ENCODE results near the gene HYOU1. TPM values are rescaled to one million over a fixed set of nuclear protein-coding genes. Genes with fewer than 3 reads are reported as not detected.
A peak's percentile ranks its signal among the peaks of the same experiment; 100 is the strongest.
"Not testable (repeated sequence)": the region's sequence is repeated elsewhere in the genome, so short reads cannot be mapped to it uniquely, and the experiment has no call there.

The HYOU1 gene, protein sequence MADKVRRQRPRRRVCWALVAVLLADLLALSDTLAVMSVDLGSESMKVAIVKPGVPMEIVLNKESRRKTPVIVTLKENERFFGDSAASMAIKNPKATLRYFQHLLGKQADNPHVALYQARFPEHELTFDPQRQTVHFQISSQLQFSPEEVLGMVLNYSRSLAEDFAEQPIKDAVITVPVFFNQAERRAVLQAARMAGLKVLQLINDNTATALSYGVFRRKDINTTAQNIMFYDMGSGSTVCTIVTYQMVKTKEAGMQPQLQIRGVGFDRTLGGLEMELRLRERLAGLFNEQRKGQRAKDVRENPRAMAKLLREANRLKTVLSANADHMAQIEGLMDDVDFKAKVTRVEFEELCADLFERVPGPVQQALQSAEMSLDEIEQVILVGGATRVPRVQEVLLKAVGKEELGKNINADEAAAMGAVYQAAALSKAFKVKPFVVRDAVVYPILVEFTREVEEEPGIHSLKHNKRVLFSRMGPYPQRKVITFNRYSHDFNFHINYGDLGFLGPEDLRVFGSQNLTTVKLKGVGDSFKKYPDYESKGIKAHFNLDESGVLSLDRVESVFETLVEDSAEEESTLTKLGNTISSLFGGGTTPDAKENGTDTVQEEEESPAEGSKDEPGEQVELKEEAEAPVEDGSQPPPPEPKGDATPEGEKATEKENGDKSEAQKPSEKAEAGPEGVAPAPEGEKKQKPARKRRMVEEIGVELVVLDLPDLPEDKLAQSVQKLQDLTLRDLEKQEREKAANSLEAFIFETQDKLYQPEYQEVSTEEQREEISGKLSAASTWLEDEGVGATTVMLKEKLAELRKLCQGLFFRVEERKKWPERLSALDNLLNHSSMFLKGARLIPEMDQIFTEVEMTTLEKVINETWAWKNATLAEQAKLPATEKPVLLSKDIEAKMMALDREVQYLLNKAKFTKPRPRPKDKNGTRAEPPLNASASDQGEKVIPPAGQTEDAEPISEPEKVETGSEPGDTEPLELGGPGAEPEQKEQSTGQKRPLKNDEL
- 138 and 185 TPM in 2 replicates for total RNA-seq (ENCODE audit: low replicate concordance)
- long read RNA-seq, partial matches to known transcripts: 4 of 6 reads
- long read RNA-seq, other reads (novel, unspliced or antisense): 2 of 6 reads

DNA sequence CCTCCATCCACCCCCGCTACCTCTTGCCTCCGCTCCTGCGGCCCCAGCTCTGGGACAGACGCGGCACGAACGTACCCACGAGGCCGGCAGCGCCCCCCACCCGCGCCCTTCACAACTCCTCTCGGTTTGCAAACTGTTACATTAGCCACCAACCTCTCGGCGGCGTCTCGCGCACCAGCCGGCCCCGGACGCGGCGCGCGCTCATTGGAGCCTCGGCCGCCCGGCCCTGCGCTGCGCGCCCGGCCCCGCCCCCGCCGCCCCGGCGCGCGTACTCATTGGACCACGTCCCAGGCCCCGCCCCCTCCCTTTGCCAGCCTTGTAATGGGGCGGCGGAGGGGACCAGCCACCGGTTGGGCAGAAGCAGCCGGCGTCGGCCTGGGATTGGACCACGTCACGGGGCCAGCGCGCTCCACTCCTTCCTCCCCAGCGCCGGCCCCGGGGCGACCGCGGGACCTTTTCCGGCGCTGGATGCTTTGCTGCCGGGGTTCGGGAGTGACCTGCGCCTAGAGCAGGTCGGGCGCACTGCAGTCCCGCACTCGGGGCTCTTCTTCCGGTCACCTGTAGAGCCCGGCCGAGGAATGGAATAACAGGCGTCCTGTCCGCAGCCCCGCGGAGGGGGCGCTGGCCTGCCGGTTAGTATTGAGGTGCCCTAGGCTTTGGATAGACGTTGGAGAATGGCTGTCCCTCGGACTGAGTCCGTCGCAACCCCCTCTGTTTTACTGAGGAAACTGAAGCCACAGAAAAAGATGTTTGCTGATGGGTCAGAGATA lies at the start of gene HYOU1:
TSS of gene HYOU1 (minus strand) at position 206 of the 770 bp plus-strand sequence. CDS start 1,045 bp downstream, outside the sequence.
- DNase-seq (ENCODE audit: extremely low spot score, unreplicated experiment): peak; percentile 99
- H3K9me3 Mint-ChIP-seq: no peaks in the 10 kb centered on the region
- peaks cover 11% of the 10 kb centered on the region for H3K4me1 Mint-ChIP-seq (ENCODE audit: unreplicated experiment)
- no peaks in the 10 kb centered on the region for H3K27me3 Mint-ChIP-seq
- H3K4me3 Mint-ChIP-seq: peak within 1 kb of the TSS; percentile 90
- TF ChIP-seq, protein P1, sequence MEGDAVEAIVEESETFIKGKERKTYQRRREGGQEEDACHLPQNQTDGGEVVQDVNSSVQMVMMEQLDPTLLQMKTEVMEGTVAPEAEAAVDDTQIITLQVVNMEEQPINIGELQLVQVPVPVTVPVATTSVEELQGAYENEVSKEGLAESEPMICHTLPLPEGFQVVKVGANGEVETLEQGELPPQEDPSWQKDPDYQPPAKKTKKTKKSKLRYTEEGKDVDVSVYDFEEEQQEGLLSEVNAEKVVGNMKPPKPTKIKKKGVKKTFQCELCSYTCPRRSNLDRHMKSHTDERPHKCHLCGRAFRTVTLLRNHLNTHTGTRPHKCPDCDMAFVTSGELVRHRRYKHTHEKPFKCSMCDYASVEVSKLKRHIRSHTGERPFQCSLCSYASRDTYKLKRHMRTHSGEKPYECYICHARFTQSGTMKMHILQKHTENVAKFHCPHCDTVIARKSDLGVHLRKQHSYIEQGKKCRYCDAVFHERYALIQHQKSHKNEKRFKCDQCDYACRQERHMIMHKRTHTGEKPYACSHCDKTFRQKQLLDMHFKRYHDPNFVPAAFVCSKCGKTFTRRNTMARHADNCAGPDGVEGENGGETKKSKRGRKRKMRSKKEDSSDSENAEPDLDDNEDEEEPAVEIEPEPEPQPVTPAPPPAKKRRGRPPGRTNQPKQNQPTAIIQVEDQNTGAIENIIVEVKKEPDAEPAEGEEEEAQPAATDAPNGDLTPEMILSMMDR (conservative IDR thresholded peaks at IDR 0.05): peak; percentile 49
- peaks cover 20% of the 10 kb centered on the region for H3K36me3 Mint-ChIP-seq
- H3K27ac Mint-ChIP-seq: peak within 1 kb of the TSS; percentile 90

DNA sequence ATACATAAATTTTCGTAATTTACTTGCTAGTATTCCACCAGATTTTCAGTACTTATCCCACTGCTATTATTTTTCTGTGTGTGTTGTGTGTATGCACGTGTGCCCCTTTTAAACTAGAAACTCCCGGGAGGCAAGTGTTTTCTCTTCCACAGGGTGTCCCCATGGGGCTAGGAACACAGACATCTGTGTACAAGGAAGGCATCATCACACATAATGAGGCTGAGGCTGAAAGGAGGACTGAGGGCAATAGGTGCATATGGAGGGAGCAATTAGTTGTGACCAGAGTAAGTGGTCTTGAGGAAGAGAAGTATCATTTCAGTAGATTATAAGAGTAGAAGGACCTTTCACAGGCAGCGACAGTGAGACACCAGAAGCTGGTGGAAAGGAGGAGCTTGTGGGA lies 46.8 kb upstream of the HYOU1 start:
- Mint-ChIP-seq H3K4me3 (peak overlapping the region; percentile 72), H3K27me3 (no peaks in the 10 kb centered on the region), H3K36me3 (peaks cover 3% of the 10 kb centered on the region), H3K27ac (peak overlapping the region; percentile 99), H3K9me3 (no peaks in the 10 kb centered on the region), H3K4me1 (ENCODE audit: unreplicated experiment) (peaks cover 41% of the 10 kb centered on the region)
- TF ChIP-seq, protein P1 (conservative IDR thresholded peaks at IDR 0.05): no peak
- DNase-seq (ENCODE audit: extremely low spot score, unreplicated experiment): no peak

DNA sequence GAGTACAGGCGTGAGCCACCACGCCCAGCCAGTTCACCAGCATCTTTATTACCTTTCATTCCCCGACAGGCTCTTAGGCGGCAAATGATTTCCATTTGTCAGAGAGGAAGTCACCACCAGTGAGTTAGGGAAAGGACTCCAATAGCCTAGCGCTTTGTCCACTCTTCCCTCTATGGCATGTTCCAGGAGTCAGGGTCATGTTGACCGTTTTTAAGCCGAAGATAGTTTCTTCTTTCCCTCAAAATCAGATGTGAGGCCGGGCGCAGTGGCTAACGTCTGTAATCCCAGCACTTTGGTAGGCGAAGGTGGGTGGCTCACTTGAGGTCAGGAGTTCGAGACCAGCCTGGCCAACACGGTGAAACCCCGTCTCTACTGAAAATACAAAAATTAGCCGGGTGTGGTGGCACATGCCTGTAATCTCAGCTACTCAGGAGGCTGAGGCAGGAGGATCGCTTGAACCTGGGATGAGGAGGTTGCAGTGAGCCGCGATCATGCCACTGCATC lies 46.2 kb upstream of the HYOU1 start:
- not testable (repeated sequence) for H3K36me3 Mint-ChIP-seq; H3K27me3 Mint-ChIP-seq; H3K9me3 Mint-ChIP-seq; DNase-seq (ENCODE audit: extremely low spot score, unreplicated experiment)
- peak overlapping the region; percentile 99 for H3K27ac Mint-ChIP-seq
- H3K4me1 Mint-ChIP-seq (ENCODE audit: unreplicated experiment): peaks cover 36% of the 10 kb centered on the region
- H3K4me3 Mint-ChIP-seq: peak overlapping the region; percentile 92

DNA sequence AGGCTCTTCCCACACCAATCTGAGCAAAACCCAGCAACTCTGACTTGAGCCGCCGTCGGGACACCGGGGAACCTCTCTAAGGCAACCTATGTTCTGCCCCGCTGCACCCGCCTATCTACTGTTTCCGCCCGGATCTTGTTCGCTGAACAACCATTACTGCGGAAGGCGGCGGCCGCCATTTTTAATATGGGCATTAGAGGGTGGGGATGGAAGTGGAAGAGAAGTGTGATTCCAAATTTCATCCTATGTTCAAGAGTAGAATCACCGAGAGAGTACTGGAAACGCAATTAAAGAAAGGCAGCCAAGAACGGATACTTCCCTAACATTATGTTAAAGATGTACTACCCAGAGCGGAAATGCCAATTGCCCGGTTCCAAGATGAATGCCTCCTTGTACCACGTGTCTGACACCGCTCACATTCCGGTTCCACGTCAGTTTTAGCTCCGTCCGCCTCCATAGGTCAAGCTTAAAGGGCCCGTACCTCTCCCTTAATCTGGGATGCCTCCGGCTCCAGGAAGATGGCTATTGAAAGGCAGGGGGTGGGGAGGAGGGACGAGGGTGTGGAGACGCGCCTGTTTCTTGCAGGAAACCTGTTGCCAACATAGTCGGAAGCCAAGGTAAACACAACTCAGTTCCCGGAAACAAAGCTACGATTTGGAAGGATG lies 44.9 kb upstream of the HYOU1 start, which contains the start of gene DPAGT1:
TSS of gene DPAGT1 (minus strand) at position 95 of the 665 bp plus-strand sequence. CDS start 198 bp downstream, outside the sequence.
- Mint-ChIP-seq H3K4me3 (peak within 1 kb of the TSS; percentile 92), H3K27ac (peak within 1 kb of the TSS; percentile 99), H3K36me3 (peaks cover 12% of the 10 kb centered on the region), H3K9me3 (no peaks in the 10 kb centered on the region), H3K27me3 (no peaks in the 10 kb centered on the region), H3K4me1 (ENCODE audit: unreplicated experiment) (peaks cover 33% of the 10 kb centered on the region)
- DNase-seq (ENCODE audit: extremely low spot score, unreplicated experiment): peak; percentile 87
- TF ChIP-seq, protein P1 (conservative IDR thresholded peaks at IDR 0.05): no peak

DNA sequence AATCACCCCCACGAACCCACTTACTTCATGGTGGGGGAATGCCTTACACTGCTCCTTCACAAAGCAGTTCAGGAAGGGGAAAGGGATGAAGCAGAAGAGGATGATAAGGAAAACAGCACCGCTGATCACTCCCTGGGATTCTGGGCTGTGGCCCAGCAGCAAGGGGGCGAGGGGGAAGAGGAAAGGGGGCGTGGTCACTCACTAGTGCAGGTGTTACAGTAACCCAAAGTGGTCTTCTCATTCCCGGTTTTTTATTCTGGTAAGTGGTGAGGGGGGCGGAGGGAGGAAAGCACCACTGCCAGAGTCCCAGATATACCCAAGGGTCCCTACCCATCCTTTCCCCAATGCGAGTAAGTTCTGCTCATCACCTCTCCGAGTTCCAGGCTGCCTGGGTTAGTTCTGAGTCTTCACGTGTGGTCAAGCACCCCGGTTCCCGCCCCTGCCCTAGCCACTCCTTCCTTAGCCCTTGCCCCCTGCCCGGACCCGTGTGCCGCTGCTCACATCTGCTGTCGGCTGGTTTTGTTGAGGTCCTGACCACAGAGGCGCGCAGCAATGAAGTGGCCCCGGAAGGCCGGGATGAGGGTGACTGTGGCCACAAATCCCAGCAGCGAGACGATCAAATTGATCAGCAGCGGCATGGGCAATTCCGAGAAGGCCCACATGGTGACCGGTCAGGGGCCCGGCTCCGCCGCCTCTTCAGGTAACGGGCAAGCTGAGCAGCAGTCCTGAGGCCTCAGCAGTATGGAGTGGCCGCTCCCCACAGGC lies 44.2 kb upstream of the HYOU1 start:
- no peak for DNase-seq (ENCODE audit: extremely low spot score, unreplicated experiment)
- no peaks in the 10 kb centered on the region for H3K27me3 Mint-ChIP-seq
- peaks cover 17% of the 10 kb centered on the region for H3K36me3 Mint-ChIP-seq
- H3K4me1 Mint-ChIP-seq (ENCODE audit: unreplicated experiment): peaks cover 26% of the 10 kb centered on the region
- H3K9me3 Mint-ChIP-seq: no peaks in the 10 kb centered on the region
- TF ChIP-seq, protein P1 (conservative IDR thresholded peaks at IDR 0.05): peak; percentile 60
- H3K4me3 Mint-ChIP-seq: peak overlapping the region; percentile 92
- H3K27ac Mint-ChIP-seq: peak overlapping the region; percentile 99
